Liver (tissue), 3 donors: Measurements from ENCODE around the gene TSPAN8.

Source experiments
- EGR1 ChIP-seq, 2 donors: IDR thresholded peaks; 2 replicates each; pipeline ENCODE4 v1.6.1; 2016 to 2018; ENCODE audit warnings: antibody characterized with exemption in 2 of 2, low read depth in 2 of 2
- GABPA ChIP-seq, 2 donors: IDR thresholded peaks in 1 of 2; conservative IDR thresholded peaks in 1 of 2; 2 replicates each; pipeline ENCODE4 v1.6.1; 2016; ENCODE audit warnings: antibody characterized with exemption in 2 of 2, mild to moderate bottlenecking in 1 of 2, moderate library complexity in 1 of 2
- HNF4A ChIP-seq, 2 donors: conservative IDR thresholded peaks; 2 replicates each; pipeline ENCODE4 v1.6.1; 2016; ENCODE audit warnings: antibody characterized with exemption in 2 of 2, mild to moderate bottlenecking in 2 of 2
- JUND ChIP-seq, 2 donors: IDR thresholded peaks; 2 replicates each; pipeline ENCODE4 v1.6.1; 2016; ENCODE audit warnings: antibody characterized with exemption in 2 of 2
- NR2F2 ChIP-seq: IDR thresholded peaks from 2 replicates; pipeline ENCODE4 v1.6.1; 2016; ENCODE audit warnings: antibody characterized with exemption
- RAD21 ChIP-seq, 2 donors: IDR thresholded peaks; 2 replicates each; pipeline ENCODE4 v1.6.1; 2016; ENCODE audit warnings: antibody characterized with exemption in 2 of 2, mild to moderate bottlenecking in 2 of 2
- SP1 ChIP-seq: IDR thresholded peaks from 2 replicates; pipeline ENCODE4 v1.6.1; 2018; ENCODE audit warnings: antibody characterized with exemption, mild to moderate bottlenecking
- TF ChIP-seq, protein P1 (sequence below): fragments of 150-350 bp; IDR thresholded peaks from 2 replicates; pipeline ENCODE4 v1.5.1; 2017; ENCODE audit warnings: improper control_type of control experiment, low read depth, low read length; ENCODE audit not compliant: missing input control
- TF ChIP-seq, protein P2 (sequence below): IDR thresholded peaks from 2 replicates; pipeline ENCODE4 v1.6.1; 2016; ENCODE audit warnings: antibody characterized with exemption
- TF ChIP-seq, protein P3 (sequence below): IDR thresholded peaks from 2 replicates; pipeline ENCODE4 v1.6.1; 2016; ENCODE audit warnings: antibody characterized with exemption, mild to moderate bottlenecking
- TF ChIP-seq, protein P4 (sequence below): IDR thresholded peaks from 2 replicates; pipeline ENCODE4 v1.6.1; 2016; ENCODE audit warnings: antibody characterized with exemption
- TF ChIP-seq, protein P5 (sequence below): IDR thresholded peaks from 2 replicates; pipeline ENCODE4 v1.6.1; 2016; ENCODE audit warnings: antibody characterized with exemption
- donor health status: healthy.
- donor health status: healthy.

GRCh38 chr12:71090971-71091370 is 66.8 kb downstream of the TSPAN8 start:
- TF ChIP-seq, protein P1, sequence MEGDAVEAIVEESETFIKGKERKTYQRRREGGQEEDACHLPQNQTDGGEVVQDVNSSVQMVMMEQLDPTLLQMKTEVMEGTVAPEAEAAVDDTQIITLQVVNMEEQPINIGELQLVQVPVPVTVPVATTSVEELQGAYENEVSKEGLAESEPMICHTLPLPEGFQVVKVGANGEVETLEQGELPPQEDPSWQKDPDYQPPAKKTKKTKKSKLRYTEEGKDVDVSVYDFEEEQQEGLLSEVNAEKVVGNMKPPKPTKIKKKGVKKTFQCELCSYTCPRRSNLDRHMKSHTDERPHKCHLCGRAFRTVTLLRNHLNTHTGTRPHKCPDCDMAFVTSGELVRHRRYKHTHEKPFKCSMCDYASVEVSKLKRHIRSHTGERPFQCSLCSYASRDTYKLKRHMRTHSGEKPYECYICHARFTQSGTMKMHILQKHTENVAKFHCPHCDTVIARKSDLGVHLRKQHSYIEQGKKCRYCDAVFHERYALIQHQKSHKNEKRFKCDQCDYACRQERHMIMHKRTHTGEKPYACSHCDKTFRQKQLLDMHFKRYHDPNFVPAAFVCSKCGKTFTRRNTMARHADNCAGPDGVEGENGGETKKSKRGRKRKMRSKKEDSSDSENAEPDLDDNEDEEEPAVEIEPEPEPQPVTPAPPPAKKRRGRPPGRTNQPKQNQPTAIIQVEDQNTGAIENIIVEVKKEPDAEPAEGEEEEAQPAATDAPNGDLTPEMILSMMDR, result no peak
- TF ChIP-seq, protein P2, sequence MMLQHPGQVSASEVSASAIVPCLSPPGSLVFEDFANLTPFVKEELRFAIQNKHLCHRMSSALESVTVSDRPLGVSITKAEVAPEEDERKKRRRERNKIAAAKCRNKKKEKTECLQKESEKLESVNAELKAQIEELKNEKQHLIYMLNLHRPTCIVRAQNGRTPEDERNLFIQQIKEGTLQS, result no peak
- TF ChIP-seq JUND (IDR thresholded peaks at IDR 0.05), result no peak
- no peak for TF ChIP-seq HNF4A (conservative IDR thresholded peaks at IDR 0.05)
- no peak for TF ChIP-seq GABPA (IDR thresholded peaks at IDR 0.05 in 1 of 2, conservative IDR thresholded peaks at IDR 0.05 in 1 of 2)
- TF ChIP-seq SP1, result no peak
- TF ChIP-seq, protein P3, sequence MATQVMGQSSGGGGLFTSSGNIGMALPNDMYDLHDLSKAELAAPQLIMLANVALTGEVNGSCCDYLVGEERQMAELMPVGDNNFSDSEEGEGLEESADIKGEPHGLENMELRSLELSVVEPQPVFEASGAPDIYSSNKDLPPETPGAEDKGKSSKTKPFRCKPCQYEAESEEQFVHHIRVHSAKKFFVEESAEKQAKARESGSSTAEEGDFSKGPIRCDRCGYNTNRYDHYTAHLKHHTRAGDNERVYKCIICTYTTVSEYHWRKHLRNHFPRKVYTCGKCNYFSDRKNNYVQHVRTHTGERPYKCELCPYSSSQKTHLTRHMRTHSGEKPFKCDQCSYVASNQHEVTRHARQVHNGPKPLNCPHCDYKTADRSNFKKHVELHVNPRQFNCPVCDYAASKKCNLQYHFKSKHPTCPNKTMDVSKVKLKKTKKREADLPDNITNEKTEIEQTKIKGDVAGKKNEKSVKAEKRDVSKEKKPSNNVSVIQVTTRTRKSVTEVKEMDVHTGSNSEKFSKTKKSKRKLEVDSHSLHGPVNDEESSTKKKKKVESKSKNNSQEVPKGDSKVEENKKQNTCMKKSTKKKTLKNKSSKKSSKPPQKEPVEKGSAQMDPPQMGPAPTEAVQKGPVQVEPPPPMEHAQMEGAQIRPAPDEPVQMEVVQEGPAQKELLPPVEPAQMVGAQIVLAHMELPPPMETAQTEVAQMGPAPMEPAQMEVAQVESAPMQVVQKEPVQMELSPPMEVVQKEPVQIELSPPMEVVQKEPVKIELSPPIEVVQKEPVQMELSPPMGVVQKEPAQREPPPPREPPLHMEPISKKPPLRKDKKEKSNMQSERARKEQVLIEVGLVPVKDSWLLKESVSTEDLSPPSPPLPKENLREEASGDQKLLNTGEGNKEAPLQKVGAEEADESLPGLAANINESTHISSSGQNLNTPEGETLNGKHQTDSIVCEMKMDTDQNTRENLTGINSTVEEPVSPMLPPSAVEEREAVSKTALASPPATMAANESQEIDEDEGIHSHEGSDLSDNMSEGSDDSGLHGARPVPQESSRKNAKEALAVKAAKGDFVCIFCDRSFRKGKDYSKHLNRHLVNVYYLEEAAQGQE, result no peak
- TF ChIP-seq NR2F2, result no peak
- TF ChIP-seq RAD21 (IDR thresholded peaks at IDR 0.05), result no peak
- no peak for TF ChIP-seq EGR1 (IDR thresholded peaks at IDR 0.05; ENCODE audit: low read depth in 2 of 2)
- TF ChIP-seq, protein P4, sequence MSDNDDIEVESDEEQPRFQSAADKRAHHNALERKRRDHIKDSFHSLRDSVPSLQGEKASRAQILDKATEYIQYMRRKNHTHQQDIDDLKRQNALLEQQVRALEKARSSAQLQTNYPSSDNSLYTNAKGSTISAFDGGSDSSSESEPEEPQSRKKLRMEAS, result no peak
- TF ChIP-seq, protein P5, sequence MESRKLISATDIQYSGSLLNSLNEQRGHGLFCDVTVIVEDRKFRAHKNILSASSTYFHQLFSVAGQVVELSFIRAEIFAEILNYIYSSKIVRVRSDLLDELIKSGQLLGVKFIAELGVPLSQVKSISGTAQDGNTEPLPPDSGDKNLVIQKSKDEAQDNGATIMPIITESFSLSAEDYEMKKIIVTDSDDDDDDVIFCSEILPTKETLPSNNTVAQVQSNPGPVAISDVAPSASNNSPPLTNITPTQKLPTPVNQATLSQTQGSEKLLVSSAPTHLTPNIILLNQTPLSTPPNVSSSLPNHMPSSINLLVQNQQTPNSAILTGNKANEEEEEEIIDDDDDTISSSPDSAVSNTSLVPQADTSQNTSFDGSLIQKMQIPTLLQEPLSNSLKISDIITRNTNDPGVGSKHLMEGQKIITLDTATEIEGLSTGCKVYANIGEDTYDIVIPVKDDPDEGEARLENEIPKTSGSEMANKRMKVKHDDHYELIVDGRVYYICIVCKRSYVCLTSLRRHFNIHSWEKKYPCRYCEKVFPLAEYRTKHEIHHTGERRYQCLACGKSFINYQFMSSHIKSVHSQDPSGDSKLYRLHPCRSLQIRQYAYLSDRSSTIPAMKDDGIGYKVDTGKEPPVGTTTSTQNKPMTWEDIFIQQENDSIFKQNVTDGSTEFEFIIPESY, result no peak
